ENCODE data around the gene TMEM225B.

DNA sequence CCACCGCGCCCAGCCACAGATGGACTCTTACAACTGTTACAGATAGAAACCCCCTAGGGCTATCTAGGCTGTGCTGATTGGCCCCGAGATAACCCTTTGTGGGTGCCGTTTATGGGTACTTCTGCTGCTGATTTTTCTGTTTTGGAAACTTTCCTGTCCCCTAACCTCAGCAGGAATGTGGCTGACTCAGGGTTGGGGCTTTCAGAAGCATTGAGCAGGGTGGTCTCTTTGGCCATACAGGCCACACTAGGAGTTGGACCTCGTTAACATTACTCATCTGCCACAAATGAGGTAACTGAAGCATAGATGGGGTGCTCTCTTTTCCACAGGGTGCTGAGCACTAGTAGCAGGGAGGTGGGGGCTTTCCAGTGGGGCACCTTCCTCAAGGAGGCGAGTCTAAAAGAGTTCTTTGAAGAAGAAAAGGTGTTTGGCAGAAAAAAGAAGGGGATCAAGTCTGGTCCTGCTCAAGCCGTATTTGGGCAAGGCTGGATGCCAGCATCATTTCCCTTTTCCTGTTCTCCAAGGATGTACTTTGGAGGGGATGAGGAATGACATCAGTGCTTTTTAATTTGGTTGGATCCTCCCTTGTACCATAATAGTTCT, 25.1 kb downstream of the TMEM225B start:
- TF ChIP-seq, protein P1, sequence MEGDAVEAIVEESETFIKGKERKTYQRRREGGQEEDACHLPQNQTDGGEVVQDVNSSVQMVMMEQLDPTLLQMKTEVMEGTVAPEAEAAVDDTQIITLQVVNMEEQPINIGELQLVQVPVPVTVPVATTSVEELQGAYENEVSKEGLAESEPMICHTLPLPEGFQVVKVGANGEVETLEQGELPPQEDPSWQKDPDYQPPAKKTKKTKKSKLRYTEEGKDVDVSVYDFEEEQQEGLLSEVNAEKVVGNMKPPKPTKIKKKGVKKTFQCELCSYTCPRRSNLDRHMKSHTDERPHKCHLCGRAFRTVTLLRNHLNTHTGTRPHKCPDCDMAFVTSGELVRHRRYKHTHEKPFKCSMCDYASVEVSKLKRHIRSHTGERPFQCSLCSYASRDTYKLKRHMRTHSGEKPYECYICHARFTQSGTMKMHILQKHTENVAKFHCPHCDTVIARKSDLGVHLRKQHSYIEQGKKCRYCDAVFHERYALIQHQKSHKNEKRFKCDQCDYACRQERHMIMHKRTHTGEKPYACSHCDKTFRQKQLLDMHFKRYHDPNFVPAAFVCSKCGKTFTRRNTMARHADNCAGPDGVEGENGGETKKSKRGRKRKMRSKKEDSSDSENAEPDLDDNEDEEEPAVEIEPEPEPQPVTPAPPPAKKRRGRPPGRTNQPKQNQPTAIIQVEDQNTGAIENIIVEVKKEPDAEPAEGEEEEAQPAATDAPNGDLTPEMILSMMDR (IDR thresholded peaks at IDR 0.05): no peak
- TF ChIP-seq POLR2A (IDR thresholded peaks at IDR 0.05): no peak
